ENCODE measurements around the gene NIM1K.
A peak's percentile ranks its signal among the peaks of the same experiment; 100 is the strongest.
"Not testable (repeated sequence)": the region's sequence is repeated elsewhere in the genome, so short reads cannot be mapped to it uniquely, and the experiment has no call there.

NIM1K gene

DNA sequence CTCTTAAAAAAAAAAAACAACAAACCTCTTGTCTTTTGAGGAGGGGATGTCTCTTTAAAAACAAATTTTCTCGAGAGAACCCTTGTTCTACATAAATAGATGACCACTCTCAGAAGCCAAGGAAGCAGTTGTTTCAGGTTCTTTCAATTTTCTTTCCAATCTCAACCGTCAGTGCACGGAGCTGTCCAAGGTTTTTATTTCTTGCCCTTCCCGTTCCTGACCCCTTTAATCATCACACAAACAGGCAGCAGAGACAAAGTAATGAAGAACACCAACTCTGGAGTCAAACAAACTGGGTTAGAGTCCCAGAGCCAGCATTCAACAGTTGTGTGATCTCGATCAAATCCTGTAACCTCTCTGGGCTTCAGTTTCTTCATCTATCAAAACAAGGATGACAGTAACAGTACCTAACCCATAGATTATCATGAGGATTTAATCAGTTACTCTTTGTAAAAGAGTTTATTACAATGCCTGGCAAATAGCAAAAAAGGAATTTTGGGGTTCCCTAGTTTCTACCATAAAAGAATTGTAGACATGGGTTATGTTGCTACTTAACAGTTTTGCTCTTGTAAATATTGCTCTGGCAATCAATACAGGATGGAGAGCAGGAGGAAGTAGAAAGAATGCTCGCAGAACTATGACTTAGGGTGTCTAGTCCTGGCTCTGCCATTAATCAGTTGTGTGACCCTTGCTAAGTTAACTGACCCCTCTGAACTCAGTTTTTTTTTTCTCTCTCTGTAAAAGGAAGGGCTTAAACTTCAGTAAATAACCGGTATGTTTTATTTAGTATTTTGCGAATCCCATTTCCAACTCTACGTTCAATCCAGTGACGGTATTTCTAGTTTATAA, 1.0 kb upstream of the NIM1K start:
- DNase-seq (ENCODE audit: extremely low read depth, low read depth) = no peak

DNA sequence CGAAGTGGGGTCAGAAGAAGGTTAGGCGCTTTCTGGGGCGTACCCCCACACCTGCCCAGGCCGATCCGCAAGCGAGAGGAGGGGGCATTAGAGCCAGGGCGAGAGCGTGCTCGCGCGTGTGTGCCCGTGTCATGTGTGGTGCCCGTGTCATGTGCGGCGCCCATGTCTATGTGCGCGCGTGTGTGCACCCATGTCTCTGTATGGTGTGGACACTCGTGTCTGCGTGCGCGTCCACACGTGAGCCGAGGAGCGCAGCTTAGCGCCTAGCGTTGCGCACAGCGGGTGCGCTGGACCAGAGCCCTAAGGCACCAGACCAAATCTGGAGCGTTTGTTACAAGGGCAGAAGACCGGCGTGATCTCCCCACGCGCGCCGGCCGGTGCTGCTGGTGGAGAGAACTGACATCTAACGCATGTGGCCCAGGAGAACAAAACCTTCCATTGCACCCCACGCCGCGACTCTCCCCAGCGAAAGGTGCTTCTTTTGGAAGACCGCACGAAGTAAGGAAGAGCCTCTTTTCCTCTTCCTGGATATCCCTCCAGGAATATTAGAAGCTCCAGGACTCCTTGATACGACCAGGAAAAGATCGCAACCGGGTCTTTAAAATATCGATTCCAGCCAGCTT, 644 bp downstream of the NIM1K start:
- DNase-seq (ENCODE audit: extremely low read depth, low read depth) = no peak

More for the DNA sequence above, 1.0 kb upstream of the NIM1K start:
- TF ChIP-seq, protein P1, sequence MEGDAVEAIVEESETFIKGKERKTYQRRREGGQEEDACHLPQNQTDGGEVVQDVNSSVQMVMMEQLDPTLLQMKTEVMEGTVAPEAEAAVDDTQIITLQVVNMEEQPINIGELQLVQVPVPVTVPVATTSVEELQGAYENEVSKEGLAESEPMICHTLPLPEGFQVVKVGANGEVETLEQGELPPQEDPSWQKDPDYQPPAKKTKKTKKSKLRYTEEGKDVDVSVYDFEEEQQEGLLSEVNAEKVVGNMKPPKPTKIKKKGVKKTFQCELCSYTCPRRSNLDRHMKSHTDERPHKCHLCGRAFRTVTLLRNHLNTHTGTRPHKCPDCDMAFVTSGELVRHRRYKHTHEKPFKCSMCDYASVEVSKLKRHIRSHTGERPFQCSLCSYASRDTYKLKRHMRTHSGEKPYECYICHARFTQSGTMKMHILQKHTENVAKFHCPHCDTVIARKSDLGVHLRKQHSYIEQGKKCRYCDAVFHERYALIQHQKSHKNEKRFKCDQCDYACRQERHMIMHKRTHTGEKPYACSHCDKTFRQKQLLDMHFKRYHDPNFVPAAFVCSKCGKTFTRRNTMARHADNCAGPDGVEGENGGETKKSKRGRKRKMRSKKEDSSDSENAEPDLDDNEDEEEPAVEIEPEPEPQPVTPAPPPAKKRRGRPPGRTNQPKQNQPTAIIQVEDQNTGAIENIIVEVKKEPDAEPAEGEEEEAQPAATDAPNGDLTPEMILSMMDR (IDR thresholded peaks at IDR 0.05; ENCODE audit: low read depth, low read length) = no peak

DNA sequence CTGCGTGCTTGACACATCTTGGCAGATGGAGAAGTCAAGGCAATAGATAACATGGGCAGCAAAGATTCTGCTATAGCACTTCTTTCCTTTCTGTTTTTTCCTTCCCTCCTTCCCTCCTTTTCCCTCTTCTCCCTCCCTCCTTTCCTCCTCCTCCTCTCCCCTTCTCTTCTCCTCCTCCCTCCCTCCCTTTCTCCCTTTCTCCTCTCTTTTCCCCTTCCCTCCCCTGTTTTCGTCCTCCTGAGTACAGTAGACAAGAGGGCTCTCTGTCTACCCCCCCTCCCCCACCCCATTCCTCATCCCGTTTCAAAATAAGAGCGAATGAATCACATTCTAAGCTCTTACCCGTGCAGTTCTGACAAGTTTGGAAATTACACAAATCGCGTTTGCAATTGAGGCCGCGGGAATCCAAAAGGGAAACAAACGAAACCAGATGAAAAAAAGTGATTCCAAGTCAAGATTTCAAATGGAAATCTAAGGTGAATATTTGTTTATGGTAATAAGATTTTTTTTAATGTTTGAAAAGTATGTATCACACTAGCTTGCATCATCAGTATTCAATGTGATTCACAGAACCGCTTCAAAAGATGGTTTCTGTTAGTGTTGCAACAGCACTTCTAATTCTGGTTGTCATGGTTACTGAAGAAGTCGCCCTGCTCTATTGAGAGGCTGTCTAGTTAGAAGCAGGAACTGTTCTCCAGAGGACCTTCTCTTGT, 1.3 kb downstream of the NIM1K start:
- TF ChIP-seq, protein P1 (IDR thresholded peaks at IDR 0.05; ENCODE audit: low read depth, low read length) = no peak
- DNase-seq (ENCODE audit: extremely low read depth, low read depth) = peak; percentile 75

More for the DNA sequence above, 644 bp downstream of the NIM1K start:
- TF ChIP-seq, protein P1 (IDR thresholded peaks at IDR 0.05; ENCODE audit: low read depth, low read length) = no peak

DNA sequence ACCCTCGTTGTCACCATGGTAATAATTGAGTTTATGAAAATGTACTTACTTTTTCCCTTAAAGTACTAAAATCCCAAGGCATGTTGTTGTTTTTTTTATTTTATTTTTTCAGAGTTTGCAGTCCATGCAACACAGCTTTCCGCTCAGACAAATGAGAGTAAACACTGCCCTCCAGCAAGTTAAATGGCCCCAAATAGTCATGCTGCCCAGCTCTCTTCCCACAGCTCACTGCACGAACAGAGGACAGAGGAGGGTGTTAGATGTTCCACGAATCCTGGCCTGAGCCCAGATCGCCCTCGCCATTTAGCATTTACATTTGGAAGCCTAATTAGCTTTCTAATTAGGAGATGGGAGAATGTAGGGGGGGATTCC, 1.9 kb downstream of the NIM1K start:
- no peak for DNase-seq (ENCODE audit: extremely low read depth, low read depth)
- TF ChIP-seq, protein P1 (IDR thresholded peaks at IDR 0.05; ENCODE audit: low read depth, low read length) = no peak

DNA sequence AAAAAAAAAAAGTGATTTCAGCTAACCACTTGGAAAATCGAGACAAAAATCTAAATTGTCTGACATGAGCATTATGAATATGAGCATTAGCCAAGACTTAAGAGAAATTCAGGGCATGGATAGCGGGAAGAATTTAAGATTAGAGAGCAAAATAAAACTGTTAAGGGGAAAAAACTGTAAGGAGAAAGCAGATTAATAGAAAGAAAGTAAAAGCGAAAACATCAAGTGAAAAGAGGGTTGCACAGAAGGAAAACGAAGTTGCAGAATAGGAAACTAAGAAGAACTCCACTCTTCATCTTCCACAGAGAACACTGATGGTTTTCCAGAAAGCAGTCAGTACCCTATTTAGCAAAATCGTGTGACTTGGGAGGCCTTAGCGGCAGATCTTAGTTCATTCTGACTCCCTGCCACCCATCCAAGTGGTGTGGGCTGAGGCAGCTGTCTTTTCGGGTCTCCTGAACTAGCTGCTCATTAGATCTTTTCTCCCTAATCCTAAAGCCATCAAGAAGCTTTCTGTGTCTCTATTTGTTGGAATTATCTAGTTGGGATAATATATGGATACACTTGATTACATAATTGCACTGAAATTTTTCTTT, 3.7 kb downstream of the NIM1K start:
- DNase-seq (ENCODE audit: extremely low read depth, low read depth) = no peak

DNA sequence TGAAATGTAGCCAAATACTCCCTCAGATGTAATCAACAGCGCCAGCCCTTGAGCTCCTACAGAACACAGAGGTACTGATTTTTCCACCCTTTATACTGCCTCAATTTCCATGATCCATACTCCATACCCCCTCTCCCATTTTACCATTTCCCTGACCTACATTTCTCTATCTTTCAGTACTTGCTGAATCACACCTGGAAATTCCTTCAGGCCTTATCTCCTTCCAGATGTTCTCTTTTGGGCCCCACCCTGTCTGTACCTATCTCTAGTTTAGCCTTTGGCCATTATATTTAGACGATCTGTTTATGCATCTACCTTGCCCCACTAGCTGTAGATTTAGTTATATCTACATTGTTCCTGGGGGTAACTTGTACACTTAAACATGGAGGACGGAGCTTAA, 5.5 kb downstream of the NIM1K start:
- TF ChIP-seq, protein P1 (IDR thresholded peaks at IDR 0.05; ENCODE audit: low read depth, low read length) = no peak
- DNase-seq (ENCODE audit: extremely low read depth, low read depth) = no peak

More for the DNA sequence above, 3.7 kb downstream of the NIM1K start:
- TF ChIP-seq, protein P1 (IDR thresholded peaks at IDR 0.05; ENCODE audit: low read depth, low read length) = no peak

DNA sequence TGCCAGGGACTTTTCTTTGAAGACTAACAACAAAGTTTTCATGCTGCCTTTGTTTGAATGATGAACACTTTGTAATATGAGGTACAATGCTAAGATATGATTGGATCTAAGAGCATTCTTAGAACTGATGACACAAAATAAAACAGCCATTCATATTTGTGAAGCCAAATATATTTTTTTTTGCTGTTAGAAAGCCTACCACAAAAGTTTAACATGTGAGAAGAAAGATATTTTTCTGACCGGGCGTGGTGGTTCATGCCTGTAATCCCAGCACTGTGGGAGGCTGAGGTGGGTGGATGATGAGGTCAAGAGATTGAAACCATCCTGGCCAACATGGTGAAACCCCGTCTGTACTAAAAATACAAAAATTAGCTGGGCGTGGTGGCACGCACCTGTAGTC, 9.4 kb downstream of the NIM1K start:
- not testable (repeated sequence) for DNase-seq (ENCODE audit: extremely low read depth, low read depth)

Data from AG09319 (cell line).